ENCODE results near the gene NMNAT1.
"Not testable (repeated sequence)": the region's sequence is repeated elsewhere in the genome, so short reads cannot be mapped to it uniquely, and the experiment has no call there.

Gene NMNAT1

DNA sequence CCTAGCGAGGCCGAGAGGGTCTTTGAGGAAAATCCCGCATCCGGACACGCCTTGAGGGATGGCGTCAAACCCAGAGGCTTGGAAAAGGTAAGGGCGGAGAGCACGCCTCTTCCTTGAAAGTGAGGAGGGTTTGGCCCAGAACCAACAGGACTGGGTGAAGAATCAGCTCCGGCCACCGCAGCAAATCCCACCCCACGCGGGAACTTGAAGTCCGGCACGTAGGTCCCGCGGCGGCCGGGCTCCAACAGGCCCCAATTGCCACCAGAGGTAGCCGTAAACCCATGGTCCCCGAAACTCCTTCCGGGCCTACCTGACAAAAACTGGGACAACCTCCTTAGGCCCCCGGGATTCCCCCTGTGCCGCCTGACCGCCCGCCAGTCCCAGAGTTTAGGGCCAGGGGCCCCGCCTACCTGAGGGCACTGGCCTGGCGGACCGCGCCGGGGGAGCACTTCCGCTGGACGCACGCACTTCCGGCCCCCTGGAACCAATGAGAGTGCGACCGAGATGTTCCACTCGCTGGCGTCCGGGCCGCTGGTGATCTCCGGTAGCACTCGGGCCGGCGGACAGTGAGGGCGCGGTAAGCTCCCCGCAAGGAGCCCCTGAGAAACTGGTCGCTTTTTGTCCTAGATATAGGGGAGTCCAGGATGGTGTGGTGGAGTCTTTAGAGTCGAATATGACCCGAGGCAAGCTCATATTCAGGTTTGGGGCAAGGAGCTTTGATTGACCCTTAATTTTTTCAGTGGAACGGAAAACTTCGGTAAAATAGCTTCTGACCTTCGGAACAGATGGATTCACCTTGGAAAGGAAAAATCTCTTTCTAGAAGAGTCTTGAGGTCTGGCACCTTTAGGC is at the start of gene NMNAT1, which contains the start of gene LZIC:
Gene NMNAT1, plus strand, starts transcription at position 537 of the 850 bp plus-strand sequence. CDS start 28,599 bp downstream, outside the sequence.
Gene LZIC, minus strand, starts transcription at position 453 of the 850 bp plus-strand sequence. CDS start 6,772 bp downstream, outside the sequence.
- DNase-seq (ENCODE audit: low read depth in 2 of 2) = peak; percentile 78 to 82

DNA sequence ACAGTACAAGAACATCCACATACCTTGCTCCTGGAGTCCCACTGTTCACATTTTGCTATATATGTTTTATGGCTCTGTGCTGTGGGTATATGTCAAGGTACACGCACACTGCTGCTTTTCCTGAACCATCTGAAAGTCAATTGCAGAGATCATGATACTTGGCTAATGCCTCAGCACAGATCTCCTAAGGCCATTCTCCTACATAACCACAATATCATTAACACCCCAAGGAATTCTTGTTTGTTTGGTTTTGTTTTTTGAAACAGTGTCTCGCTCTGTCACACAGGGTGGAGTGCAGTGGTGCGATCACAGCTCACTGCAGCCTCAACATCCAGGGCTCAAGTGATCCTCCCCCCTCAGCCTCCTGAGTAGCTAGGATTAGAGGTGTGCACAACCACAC is 49.2 kb upstream of the NMNAT1 start:
- no peak for DNase-seq (ENCODE audit: low read depth in 2 of 2)

DNA sequence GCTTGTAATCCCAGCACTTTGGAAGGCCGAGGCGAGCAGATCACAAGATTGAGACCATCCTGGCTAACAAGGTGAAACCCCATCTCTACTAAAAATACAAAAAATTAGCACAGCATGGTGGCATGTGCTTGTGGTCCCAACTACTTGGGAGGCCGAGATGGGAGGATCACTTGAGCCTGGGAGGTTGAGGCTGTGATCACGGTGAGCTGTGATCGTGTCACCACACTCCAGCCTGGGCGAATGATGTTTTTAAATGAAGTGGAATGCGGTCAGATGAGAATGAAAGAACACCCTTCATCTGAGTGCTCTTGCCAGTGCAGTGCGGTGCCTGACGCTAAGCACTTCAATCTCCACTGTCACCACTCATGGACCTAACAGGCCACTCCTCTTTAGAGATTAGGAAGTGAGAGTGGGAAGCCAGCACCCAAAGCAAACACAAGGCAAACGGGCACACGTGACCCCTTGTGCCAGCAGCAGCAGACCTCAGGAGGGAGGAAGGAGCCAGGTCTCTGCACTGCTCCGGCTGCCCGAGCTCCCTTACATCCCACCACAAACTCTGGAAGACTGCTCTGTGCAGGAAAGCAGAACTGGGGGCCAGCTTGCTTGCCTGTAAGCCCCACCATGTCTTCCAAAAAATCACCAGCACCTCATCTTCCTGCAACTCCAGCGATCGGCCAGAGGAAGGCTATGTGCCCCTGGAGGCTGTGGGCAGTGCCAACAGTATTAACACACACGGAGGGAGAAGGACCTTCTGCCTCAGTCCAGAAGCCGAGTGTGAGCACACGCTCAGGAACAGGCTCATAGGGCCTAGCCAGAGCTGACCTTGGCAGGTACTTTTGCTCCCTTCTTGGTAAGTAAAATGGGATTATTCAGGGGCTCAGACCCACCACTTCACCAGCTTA is 42.9 kb upstream of the NMNAT1 start:
- no peak for DNase-seq (ENCODE audit: low read depth in 2 of 2)

DNA sequence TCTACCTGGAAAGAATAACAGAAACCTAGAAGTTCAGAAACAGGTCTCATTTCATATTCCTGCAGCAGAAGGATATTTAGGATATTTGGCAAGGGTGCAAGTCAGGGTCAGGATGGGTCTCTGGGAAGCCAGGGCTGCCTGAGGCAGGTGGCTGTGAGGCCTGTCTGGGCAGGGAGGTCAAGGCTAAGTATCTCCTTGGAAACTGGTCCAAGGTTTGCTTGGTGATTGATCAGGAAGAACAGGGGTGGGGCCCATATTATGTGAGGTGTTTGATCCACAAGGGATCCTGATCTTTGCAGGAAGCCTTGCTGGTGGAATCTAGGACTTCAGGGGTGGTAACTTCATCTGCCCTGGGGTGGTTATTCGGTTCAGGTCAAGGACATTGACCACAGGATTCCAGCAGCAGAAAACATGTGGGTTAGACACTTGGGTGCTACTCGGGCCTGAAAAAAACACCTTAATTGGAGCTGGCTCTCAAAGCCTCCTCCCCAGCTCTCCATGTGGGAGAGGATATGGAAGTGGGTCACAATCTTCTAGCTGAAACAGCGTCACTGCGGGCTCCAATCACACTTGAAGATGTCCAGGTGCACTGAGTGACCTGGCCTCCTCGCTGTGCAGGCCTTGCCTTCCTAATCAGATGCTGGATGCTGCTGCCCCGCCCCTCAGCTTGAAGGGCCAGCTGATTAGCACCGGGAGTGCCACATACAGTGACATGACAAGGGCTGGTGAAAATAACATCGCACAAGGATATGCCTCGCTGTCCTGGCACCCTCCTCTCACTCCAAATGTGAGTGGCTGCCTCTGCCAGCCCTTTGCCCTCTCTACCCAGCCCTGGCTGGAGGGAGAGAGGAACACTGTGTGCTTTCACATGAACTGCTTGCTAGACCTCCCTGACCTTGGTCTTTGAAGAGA is 41.9 kb upstream of the NMNAT1 start:
- DNase-seq (ENCODE audit: low read depth in 2 of 2) = no peak

DNA sequence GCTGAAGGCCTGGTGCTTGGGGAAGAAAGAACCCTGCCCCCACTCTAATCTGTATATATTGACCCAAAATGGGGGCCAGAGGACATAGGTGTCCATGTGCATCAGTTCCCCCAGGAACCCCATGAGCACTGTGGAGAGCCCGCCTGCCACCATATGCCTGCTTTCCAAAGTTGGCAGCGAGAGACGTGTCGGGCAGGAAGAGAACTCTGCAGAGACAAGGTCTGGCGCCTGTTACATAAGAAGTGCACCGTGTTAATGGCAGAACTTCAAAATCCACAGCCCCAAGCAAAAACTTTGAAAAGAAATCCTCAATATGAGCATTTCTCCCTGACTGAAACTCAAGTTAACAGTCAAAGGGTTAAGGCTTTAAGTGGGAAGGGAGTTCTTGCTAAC is 41.2 kb upstream of the NMNAT1 start:
- no peak for DNase-seq (ENCODE audit: low read depth in 2 of 2)

DNA sequence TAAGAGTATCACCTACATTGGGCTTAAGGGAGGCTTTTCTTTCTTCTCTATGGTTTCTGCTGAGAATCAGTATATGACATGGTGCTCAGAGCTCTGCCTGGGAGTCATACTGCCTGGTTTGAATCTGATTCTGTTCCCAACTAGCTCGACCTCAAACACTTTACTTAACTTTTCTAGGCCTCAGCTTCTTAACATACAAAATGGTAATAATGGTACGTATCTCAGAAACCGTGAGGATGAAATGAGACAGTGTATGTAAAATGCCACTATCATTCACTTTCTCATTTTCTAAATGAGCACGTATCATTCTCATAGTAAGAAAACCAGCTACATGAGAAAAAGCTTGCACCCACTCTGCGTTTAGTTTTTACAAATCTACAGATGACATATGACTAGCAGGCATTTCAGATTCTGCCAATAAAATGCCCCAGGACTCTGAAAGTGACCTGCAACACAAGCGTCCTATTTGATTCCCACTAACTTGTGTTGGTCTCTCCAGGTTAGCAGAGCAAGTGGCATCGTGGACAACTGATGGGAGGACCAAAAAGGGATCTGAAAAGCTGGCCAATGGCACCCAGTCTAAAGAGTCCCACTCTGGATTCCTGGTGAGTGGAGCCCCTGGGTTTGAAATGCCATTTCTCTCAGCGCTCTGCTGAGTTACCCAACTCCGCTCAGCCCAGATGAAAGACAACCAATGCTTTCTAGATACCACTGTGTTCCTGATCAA is 39.3 kb upstream of the NMNAT1 start:
- DNase-seq (ENCODE audit: low read depth in 2 of 2) = no peak

DNA sequence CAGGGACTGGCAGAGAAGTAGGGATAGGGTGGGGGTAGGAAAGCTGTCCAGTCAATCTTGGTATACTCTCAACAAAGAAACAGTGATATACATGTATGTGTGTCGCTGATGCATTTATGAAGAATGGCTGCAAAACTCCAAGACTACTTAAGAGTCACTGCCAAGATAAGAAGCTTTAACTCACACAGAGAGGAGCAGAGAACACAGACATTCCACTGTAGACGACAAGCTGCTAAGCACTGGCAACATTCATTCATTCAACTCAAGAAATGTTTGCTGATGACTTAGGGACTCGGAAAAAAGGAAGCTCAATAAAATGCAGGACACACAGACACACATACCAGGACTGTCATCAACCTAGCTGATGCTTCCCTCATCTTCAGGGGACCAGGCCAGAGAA is 38.7 kb upstream of the NMNAT1 start:
- no peak for DNase-seq (ENCODE audit: low read depth in 2 of 2)

DNA sequence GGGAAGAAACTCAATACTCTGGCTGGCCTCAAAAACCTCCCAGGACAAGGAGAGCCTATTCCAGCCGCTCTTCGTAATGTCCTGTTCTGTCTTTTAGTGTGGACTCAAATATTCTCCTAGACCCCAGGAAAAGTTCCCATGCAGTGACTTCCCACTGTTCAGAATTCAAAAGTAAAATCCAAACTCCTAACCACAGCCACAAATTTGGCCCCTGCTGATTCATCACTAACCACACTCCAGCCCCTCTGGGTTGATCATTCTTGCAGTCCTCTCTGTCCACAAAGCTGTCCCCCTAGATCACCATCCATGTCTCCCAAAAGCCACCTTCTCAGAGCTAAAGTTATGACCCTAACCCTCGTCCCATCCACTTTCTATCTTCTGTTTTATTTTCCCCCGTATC is 38.3 kb upstream of the NMNAT1 start:
- no peak for DNase-seq (ENCODE audit: low read depth in 2 of 2)

DNA sequence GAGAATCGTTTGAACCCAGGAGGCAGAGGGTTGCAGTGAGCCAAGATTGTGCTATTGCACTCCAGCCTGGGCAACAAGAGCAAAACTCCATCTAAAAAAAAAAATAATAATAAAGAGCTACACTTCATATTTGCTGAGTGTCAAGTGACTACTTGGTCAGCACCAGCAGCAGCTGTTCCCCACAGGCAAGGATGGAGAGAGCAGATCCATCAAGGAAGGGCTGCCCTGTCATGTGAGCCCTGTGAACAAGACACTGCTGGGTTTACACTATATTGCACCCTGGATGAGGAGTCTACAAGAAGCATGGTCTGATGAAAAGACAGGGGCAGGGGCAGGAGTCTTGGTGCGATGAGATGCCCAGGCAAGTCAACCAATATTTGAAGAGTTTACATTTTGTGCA is 36.8 kb upstream of the NMNAT1 start:
- no peak for DNase-seq (ENCODE audit: low read depth in 2 of 2)

DNA sequence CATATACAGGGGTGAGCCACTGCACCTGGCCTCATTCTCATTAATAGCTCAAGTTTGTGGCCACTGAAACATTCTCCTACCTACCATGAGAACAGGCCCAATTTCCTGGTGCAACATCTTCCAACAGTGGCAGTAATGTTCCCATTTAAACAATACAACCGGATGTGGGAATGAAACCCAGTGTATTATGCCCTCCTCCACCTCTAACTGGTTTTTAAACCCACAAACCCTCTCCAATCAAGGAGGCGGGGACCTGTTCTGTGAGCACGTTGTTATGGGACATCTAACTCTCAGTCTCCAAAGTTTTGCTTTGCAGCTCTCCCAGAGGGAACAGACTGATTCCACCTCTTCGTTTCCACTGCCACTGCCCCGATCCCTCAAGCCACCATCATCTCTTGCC is 35.8 kb upstream of the NMNAT1 start:
- no peak for DNase-seq (ENCODE audit: low read depth in 2 of 2)

DNA sequence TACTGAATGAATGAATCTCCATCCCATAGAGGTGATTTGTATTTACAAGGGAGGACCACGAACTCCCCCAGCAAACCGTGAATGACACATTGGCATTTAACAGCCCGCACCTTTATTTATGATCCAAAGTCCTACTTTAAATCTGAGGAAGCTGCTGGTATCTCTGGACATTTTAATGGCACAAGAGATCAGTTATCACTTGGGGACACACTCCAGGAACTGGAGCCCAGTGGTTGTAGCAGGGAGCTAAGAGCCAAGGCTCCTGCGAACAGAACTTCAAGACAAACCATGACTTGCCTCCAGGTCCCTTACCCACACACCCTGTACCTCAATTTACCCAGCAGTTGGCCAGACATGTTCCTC is 34.4 kb upstream of the NMNAT1 start:
- DNase-seq (ENCODE audit: low read depth in 2 of 2) = no peak

DNA sequence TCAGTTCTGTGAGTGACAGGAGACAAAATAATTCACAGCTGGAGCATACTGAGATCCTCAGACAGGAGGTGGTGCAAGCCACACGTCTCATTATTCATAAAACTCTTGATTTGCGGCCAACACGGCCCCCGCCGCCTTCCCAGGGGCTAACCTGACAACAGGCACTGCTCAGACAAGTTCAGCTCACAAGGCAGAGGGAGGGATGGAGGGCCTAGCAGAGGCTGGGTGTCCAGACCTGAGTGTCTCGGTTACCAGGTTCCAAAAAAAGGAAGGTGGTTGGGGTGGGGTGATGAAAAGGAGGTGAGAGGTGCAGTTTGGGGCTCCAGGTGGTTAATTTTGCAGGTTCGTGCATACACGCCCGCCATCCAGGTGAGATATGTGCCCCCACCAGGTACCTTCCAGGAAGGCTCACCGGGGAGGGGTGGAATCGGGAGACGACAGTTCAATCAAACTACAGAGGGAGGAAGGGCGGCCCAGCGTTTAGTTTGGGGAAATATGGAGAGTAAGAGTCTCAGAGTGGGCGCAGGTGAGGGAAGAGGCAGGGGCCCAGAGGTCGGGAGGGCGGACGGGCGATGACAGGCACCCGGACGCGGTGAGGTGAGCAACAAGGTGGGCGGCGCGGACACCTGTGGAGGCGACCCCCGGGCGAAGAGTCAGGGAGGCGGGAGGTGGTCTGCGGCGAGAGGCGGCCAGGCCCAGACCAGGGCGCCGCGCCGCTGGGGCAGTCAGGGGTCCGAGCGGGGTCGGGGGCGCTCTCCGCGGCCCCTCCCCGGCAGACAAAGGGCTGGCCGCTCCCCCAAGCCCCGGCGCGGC is 33.8 kb upstream of the NMNAT1 start:
- DNase-seq (ENCODE audit: low read depth in 2 of 2) = no peak

DNA sequence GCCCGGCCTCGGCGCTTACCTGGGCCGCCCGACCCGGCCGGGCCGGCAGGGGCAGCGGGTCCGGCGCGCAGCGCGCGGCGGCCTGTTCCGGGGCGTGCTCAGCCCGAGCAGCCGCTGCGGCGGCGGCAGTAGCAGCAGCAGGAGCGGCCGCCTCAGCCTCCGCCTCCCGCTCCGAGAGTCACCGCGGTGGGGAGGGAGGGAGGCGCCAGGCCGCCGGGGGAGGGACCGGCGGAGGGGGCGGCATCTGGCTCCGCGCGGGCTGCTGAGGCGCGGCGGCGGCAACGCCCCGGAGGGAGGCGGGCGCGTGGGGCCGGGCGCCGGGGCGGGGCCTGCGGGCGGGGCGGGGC is 33.2 kb upstream of the NMNAT1 start, which contains the start of gene CTNNBIP1:
Gene CTNNBIP1, minus strand, starts transcription at position 194 of the 347 bp plus-strand sequence. CDS start 38,205 bp downstream, outside the sequence.
- no peak for DNase-seq (ENCODE audit: low read depth in 2 of 2)

DNA sequence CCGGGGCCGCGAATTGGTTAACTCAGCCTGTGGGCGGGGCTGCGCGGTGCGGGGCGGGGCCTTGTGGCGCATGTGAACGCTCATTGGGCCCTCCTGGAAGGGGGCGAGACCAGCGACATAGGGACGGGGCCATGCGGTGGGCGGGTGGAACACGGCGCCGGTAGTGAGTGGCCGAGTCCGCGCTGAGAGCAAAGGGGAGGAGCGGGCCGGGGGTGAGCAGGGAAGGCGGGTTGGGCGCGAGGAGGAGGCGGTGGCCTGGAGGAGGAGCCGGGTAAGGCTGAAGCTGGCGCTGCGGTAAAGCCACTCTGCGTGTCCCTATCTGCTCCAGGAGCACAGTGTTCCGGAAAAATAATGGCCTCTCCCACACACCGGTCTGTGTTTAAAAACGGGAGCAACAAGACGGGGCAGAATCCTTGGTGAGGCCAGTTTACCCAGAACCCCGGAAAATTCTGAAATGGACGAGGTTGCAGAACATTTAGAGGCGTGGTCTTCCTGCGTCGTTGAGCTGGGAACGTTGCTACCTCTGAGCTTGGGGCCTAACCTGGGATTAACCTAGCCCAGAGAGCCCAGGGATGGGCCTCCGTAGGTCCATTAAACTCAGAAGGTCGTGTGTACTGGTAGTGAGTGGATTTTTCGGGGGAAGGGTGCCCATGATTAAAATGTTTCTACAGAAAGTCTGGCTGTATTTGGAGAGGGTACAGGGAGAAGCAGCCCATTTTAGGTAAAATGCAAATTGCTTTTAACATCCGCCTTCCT is 32.7 kb upstream of the NMNAT1 start:
- DNase-seq (ENCODE audit: low read depth in 2 of 2) = peak; percentile 98

DNA sequence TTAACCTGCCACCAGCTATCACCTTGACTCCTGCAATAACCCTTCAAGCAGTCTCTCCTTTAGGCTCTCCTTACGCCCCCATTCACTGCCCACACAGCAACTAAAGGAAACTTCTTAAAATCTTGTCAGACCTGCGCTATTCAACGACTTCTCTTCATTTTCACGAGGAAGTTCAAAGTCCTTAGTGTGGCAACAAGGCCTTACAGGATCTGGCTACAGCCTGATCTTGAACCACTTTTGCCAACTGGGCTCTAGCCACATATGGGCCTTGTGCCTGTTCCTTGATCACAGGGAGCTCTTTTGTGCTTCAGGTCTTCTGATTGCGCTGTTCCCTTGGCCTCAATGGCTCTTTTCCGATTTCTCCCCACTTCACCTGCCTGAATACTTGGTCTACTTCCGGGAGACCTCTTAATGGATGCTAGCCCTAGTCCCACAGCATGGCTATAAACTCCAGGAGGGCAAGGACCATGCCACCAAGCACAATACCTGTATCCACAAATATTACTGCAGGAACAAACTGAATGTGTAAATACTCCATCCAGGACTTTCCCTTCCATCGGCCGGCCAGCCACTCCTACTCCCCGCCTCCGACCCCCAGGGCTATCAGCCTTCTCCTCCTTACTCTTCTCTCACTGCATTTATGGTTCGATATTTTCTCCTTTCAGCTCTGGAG is 30.9 kb upstream of the NMNAT1 start:
- DNase-seq (ENCODE audit: low read depth in 2 of 2) = no peak

DNA sequence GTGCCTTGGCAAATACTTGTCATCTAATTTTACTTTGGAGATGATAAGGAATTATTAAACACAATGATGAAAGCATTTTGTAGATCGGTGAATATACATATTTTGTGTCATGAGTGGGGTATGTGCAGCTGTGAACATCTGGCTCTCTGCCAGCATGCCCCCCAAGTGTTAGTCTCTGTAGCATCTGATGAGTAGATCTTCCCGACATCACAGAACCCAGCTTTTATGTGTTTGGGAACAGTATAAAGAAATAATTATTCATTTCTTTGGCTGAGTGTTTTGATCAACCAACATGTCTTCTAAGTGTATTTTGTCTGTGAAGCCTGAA is 28.7 kb upstream of the NMNAT1 start:
- no peak for DNase-seq (ENCODE audit: low read depth in 2 of 2)

DNA sequence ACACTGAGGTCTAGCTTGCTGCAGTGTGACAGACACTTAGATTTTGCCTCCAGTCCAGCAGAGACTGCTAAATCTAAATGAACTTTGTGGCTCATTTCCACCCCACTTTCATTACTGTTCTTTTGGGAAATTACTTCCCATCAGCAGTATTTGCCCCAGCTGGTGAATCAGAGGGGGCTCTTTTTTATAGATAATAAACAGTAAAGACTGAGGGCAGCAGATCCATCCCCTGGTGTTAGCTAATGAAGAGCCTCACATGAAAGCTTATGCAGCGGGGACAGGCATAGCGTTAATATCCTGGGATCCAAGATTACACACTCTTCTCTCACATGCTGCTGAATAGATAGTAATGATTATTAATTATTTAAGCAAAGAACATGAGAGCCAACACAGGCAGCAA is 26.8 kb upstream of the NMNAT1 start:
- no peak for DNase-seq (ENCODE audit: low read depth in 2 of 2)

DNA sequence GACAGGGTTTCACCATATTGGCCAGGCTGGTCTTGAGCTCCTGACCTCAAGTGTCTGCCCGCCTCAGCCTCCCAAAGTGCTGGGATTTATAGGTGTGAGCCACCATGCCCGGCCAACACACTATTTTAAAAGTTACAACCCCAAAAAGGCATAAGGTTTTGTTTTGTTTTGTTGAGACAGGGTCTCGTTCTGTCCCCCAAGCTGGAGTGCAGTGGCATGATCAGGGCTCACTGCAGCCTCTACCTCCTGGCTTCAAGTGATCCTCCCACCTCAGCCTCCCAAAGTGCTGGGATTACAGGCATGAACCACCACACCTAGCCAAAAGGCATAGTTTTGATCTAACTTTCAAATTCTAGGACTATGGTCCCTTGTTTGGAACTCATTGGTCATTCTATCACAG is 25.8 kb upstream of the NMNAT1 start:
- DNase-seq (ENCODE audit: low read depth in 2 of 2) = not testable (repeated sequence)

DNA sequence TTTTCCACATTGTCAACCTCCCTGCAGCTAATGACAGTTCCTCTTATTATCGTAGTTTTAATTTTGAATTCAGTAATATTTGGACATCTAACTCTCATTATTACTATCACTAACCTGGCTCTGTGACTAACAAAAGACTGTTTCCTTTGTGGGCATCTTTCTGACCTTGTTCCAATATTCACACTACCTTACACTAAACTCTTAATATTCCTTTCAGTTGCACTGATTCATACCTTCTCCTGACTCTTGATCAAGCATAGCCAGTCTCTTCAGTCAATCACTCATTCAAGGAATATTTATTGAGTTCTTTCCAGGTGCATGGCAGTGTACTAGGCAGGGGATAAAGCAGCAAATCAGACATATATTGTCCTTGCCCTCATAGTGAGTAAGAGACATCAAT is 25.4 kb upstream of the NMNAT1 start:
- DNase-seq (ENCODE audit: low read depth in 2 of 2) = no peak
